Natural killer cell (primary cell): Measurements from ENCODE around the gene TIMP3. TPM values are rescaled to one million over a fixed set of nuclear protein-coding genes. Genes with fewer than 3 reads are reported as not detected.

Source experiments
- ATAC-seq, 3 donors: fragments of 150-1000 bp in 2 of 3; fragments of 200-7000 bp in 1 of 3; cut with Tn5 transposase; 1 replicate in 1 of 3; 2 replicates in 2 of 3; pipeline ENCODE4 v1.10.0; 2021; ENCODE audit warnings: mild to moderate bottlenecking in 2 of 3, moderate library complexity in 2 of 3
- DNase-seq, 2 donors: peaks; one replicate each; pipeline versions ENCODE4 v3.0.0 to v3.0.0-alpha.2; 2013 to 2021; ENCODE audit warnings: mixed read lengths in 1 of 2
- H3K27ac ChIP-seq: one replicate; pipeline ENCODE4 v1.5.1; 2013; ENCODE audit warnings: mild to moderate bottlenecking, low read length
- H3K27me3 ChIP-seq: one replicate; pipeline ENCODE4 v1.6.1; 2013; ENCODE audit warnings: low read length; ENCODE audit not compliant: control insufficient read depth, insufficient read depth
- H3K36me3 ChIP-seq: one replicate; pipeline ENCODE4 v1.6.1; 2013; ENCODE audit warnings: low read length; ENCODE audit not compliant: control insufficient read depth, insufficient read depth
- H3K4me1 ChIP-seq: one replicate; pipeline ENCODE4 v1.6.1; 2013; ENCODE audit warnings: low read length; ENCODE audit not compliant: control insufficient read depth, insufficient read depth
- H3K4me3 ChIP-seq: one replicate; pipeline ENCODE4 v1.5.1; 2013; ENCODE audit warnings: low read length
- H3K9me3 ChIP-seq: one replicate; pipeline ENCODE4 v1.6.1; 2013; ENCODE audit warnings: low read length; ENCODE audit not compliant: control insufficient read depth, insufficient read depth
- H3K27ac Mint-ChIP-seq, 2 donors: one replicate each; pipeline ENCODE4 v1.8.0; 2022; ENCODE audit warnings: mild to moderate bottlenecking in 2 of 2, mixed read lengths in 2 of 2, moderate library complexity in 1 of 2
- H3K27me3 Mint-ChIP-seq, 2 donors: one replicate each; pipeline ENCODE4 v1.8.0; 2022; ENCODE audit warnings: low read depth in 2 of 2, mixed read lengths in 2 of 2
- H3K36me3 Mint-ChIP-seq: one replicate; pipeline ENCODE4 v1.8.0; 2022; ENCODE audit warnings: mixed read lengths
- H3K4me1 Mint-ChIP-seq, 2 donors: one replicate each; pipeline ENCODE4 v1.8.0; 2022; ENCODE audit warnings: mixed read lengths in 2 of 2
- H3K4me3 Mint-ChIP-seq: one replicate; pipeline ENCODE4 v1.8.0; 2022; ENCODE audit warnings: mild to moderate bottlenecking, moderate library complexity, mixed read lengths
- H3K9me3 Mint-ChIP-seq, 2 donors: one replicate each; pipeline ENCODE4 v1.8.0; 2022; ENCODE audit warnings: mixed read lengths in 2 of 2
- WGBS: methylation state at CpG from one replicate; pipeline ENCODE4 v1.1.7; 2013; ENCODE audit warnings: missing lambda C conversion rate; ENCODE audit not compliant: insufficient coverage; 5-methylcytosine and 5-hydroxymethylcytosine counted together
- intact Hi-C: fragments of 100-400 bp; cut with micrococcal nuclease; formaldehyde crosslinking; loops from one replicate; pipeline ENCODE4 v1.14.2; 2022
- total RNA-seq, 4 donors: library from RNA; stranded (reverse); fragments of 120-200 nt in 1 of 4; gene quantifications; one replicate each; pipeline versions ENCODE4 v1.2.3 to v1.2.4, GENCODE V29; 2013 to 2022
- TF ChIP-seq, protein P1 (sequence below): fragments of 200-600 bp; IDR thresholded peaks from one replicate; pipeline ENCODE4 v1.8.0; 2022; ENCODE audit warnings: antibody characterized with exemption

The TIMP3 gene
- total RNA-seq, 3 donors from 2014 or later (not counting 1 experiment from before 2014, with no cell fraction given), result 0.12 TPM; not detected in 2

DNA sequence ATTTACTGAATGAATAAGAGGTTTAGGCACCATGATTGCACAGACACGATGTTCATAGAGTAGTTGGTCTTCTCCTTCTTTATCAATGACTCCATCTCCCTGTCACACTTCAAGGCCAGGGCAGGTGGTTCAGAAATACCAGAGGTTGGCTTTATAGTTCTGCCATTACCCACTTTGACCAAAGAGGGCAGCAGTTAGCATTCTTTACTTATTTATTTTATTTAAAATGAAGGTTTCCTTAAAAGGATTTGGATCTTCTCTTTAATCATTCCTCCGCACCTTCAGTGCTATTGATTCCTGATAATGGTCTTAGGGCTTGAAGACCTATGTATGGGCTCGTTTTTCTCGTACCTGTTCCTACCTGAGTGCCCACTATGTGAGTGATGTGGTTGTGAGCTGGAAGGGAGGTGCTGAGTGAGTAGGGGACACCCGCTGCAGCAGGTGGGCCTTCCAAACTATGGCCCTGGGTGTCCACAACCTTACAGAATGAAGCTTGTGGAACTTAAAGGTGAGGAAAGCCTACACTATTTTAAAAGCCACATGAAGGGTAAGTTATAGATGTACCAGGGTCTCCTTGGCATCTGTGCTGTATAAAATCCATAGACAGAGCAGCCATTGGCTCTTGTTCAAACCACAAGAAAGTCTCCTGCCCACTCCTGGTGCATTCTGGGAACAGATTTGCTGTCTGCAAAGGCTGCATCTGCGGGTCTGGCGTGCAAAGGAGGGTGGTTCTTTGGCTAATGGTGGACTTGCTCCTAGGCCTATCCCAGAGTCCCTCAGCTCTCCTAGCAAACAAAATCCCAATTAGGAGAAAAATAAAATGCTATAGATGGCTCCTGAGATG is 35.0 kb downstream of the TIMP3 start:
- TF ChIP-seq, protein P1, sequence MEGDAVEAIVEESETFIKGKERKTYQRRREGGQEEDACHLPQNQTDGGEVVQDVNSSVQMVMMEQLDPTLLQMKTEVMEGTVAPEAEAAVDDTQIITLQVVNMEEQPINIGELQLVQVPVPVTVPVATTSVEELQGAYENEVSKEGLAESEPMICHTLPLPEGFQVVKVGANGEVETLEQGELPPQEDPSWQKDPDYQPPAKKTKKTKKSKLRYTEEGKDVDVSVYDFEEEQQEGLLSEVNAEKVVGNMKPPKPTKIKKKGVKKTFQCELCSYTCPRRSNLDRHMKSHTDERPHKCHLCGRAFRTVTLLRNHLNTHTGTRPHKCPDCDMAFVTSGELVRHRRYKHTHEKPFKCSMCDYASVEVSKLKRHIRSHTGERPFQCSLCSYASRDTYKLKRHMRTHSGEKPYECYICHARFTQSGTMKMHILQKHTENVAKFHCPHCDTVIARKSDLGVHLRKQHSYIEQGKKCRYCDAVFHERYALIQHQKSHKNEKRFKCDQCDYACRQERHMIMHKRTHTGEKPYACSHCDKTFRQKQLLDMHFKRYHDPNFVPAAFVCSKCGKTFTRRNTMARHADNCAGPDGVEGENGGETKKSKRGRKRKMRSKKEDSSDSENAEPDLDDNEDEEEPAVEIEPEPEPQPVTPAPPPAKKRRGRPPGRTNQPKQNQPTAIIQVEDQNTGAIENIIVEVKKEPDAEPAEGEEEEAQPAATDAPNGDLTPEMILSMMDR, result peak; percentile 46
- H3K27me3 Mint-ChIP-seq, result peaks cover 4 to 7% of the 10 kb centered on the region in 2 donors
- H3K36me3 Mint-ChIP-seq, result no peaks in the 10 kb centered on the region
- H3K4me1 ChIP-seq, result no peaks in the 10 kb centered on the region
- 63% methylated on average over 6 of the region's 7 CpGs for WGBS
- no peaks in the 10 kb centered on the region for H3K9me3 Mint-ChIP-seq
- peaks cover 0 to 4% of the 10 kb centered on the region in 2 donors for H3K4me1 Mint-ChIP-seq
- H3K4me3 ChIP-seq, result no peak overlapping the region
- H3K9me3 ChIP-seq, result no peaks in the 10 kb centered on the region
- no peaks in the 10 kb centered on the region for H3K36me3 ChIP-seq
- DNase-seq (peak in 1 of 2 donors; percentile 23), ATAC-seq (no peak)
- no peaks in the 10 kb centered on the region for H3K27me3 ChIP-seq
- intact Hi-C loops, result no loop called here
- H3K27ac Mint-ChIP-seq, result no peak overlapping the region
- H3K27ac ChIP-seq, result no peak overlapping the region
- no peak overlapping the region for H3K4me3 Mint-ChIP-seq

GRCh38 chr22:32837142-32837541 is 35.6 kb downstream of the TIMP3 start:
- Histone ChIP-seq H3K36me3 (no peaks in the 10 kb centered on the region), H3K27ac (no peak overlapping the region), H3K4me1 (no peaks in the 10 kb centered on the region), H3K27me3 (no peaks in the 10 kb centered on the region), H3K9me3 (no peaks in the 10 kb centered on the region), H3K4me3 (no peak overlapping the region)
- Mint-ChIP-seq H3K27ac (no peak overlapping the region), H3K36me3 (no peaks in the 10 kb centered on the region), H3K9me3 (no peaks in the 10 kb centered on the region), H3K4me1 (peaks cover 0 to under 1% of the 10 kb centered on the region in 2 donors), H3K4me3 (no peak overlapping the region), H3K27me3 (peaks cover 4 to 7% of the 10 kb centered on the region in 2 donors)
- intact Hi-C loops, result no loop called here
- 82% methylated on average over 9 of the region's 9 CpGs for WGBS
- no peak for DNase-seq
- TF ChIP-seq, protein P1, result no peak
- no peak for ATAC-seq

- ATAC-seq (no peak), DNase-seq (no peak)
- Mint-ChIP-seq H3K4me1 (no peaks in the 10 kb centered on the region), H3K27me3 (peaks cover 4 to 7% of the 10 kb centered on the region in 2 donors), H3K9me3 (no peaks in the 10 kb centered on the region), H3K27ac (no peak overlapping the region), H3K36me3 (no peaks in the 10 kb centered on the region), H3K4me3 (no peak overlapping the region)
- no peaks in the 10 kb centered on the region for H3K9me3 ChIP-seq
- WGBS, result 91% methylated on average over 4 of the region's 4 CpGs
- TF ChIP-seq, protein P1, result no peak
- H3K27me3 ChIP-seq, result no peaks in the 10 kb centered on the region
- H3K36me3 ChIP-seq, result no peaks in the 10 kb centered on the region
- intact Hi-C loops, result no loop called here
- no peak overlapping the region for H3K4me3 ChIP-seq
- no peak overlapping the region for H3K27ac ChIP-seq
- H3K4me1 ChIP-seq, result no peaks in the 10 kb centered on the region
Observed at GRCh38 chr22:32837803-32838202, 36.3 kb downstream of the TIMP3 start.
